Measurements from ENCODE around the gene MED13.

DNA sequence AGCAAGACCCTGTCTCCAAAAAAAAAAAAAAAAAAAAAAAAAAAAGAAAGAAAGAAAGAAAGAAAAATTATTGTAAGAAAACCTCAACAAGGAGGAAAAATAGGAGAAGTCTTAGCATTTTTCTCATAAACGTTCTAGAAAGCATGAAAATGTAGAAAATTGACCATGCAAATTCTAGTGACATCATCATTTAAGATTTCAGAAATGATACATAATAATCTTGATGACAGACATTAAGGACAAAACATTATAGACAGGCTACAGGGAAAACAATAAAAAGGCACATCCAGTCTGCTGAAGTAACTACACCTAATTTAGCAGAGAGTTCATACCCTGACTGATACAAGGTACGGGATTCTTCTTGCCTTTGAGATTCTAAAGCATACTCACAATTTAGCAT, 21.9 kb downstream of the MED13 start:
- TF ChIP-seq, protein P1, sequence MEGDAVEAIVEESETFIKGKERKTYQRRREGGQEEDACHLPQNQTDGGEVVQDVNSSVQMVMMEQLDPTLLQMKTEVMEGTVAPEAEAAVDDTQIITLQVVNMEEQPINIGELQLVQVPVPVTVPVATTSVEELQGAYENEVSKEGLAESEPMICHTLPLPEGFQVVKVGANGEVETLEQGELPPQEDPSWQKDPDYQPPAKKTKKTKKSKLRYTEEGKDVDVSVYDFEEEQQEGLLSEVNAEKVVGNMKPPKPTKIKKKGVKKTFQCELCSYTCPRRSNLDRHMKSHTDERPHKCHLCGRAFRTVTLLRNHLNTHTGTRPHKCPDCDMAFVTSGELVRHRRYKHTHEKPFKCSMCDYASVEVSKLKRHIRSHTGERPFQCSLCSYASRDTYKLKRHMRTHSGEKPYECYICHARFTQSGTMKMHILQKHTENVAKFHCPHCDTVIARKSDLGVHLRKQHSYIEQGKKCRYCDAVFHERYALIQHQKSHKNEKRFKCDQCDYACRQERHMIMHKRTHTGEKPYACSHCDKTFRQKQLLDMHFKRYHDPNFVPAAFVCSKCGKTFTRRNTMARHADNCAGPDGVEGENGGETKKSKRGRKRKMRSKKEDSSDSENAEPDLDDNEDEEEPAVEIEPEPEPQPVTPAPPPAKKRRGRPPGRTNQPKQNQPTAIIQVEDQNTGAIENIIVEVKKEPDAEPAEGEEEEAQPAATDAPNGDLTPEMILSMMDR (IDR thresholded peaks at IDR 0.05), result no peak
- no peak for TF ChIP-seq ZFX (IDR thresholded peaks at IDR 0.05; ENCODE audit: borderline replicate concordance)

Measured in 22Rv1 (cell line).